Measurements from ENCODE around the gene EPB41L5.
"Not testable (repeated sequence)": the region's sequence is repeated elsewhere in the genome, so short reads cannot be mapped to it uniquely, and the experiment has no call there.

The EPB41L5 gene

GRCh38 chr2:120032297-120032696 lies 19.4 kb downstream of the EPB41L5 start:
- no peak for FAIRE-seq

DNA sequence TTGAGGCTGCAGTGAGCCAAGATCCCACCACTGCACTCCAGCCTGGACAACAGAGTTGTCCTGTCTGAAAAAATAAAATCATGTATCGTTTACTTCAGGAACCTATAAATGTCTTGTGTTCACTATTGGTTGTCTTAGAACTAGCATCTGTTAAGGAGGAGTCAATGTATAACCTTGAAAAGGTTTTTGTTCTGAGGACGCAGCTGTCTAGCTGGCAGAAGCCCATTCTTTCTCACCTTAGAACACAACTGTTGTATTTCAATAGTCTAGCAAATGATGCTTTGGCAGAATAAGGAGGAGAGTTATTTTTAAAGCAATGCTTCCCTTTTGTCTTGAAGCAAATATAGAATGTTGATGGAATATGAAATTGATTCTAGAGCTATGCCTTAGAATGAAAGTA lies 21.1 kb downstream of the EPB41L5 start:
- no peak for FAIRE-seq

DNA sequence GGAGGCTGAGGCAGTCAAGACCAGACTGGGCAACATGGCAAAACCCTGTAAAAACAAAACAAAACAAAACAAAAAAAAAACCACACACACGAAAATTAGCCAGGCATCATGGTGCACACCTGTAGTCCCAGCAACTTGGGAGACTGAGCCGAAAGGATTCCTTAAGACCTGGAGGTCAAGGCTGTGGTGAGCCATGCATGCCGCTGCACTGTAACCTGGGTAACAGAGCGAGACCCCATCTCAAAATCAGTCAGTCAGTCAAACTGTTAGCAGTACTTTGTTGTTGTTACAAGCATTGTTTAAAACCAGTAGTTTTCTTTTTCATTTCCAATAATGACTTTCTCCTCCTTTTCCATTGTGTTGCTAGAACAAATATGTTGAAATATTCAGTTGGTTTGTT lies 21.7 kb downstream of the EPB41L5 start:
- FAIRE-seq = no peak

GRCh38 chr2:120036145-120036544 lies 23.3 kb downstream of the EPB41L5 start:
- FAIRE-seq = no peak

DNA sequence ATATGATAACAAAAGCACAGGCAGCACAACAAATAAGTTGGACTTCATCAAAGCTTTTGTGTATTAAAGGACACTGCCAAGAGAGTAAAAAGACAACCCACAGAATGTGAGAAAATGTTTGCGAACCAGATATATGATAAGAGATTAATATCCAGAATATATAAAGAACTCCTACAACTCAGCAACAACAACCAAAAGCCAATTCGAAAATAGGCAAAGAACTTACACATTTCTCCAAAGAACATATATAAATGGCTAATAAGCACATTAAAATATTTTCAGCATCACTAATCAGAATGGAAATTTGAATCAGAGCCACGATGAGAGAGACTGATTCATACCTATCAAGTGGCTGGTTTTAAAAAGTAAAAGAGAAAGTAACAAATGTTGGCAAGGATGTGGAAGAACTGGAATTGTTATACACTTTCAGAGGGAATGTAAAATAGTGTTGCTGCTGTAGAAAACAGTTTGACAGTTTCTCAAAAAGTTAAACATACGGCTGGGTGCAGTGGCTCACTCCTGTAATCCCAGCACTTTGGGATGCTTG lies 25.2 kb downstream of the EPB41L5 start:
- FAIRE-seq = no peak

GRCh38 chr2:120042359-120042758 lies 29.5 kb downstream of the EPB41L5 start:
- FAIRE-seq = no peak

DNA sequence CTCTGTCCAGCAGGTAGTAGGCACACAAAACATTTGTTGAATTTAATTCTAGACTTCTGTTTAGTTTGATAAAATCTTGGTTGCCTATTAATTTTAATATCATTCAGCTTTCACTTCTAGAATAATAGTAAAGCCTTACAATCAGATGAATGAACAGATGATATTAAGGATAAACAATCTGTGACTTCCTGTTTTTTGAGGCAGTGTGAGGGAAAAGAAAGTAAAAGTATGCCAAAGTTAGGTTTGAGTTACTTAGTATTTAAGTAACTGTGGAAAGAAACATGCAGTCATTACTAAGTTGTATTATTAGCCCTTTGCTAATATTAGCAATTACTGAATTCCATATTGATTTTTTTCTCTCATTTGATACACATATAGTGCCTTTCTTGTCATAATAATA lies 31.5 kb downstream of the EPB41L5 start:
- FAIRE-seq = no peak

DNA sequence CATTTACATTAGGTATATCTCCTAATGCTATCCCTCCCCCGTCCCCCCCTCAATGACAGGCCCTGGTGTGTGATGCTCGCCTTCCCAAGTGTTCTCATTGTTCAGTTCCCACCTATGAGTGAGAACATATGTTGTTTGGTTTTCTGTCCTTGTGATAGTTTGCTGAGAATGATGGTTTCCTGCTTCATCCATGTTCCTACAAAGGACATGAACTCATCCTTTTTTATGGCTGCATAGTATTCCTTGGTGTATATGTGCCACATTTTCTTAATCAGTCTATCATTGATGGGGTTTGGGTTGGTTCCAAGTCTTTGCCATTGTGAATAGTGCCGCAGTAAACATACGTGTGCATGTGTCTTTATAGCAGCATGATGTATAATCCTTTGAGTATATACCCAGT lies 32.9 kb downstream of the EPB41L5 start:
- FAIRE-seq = not testable (repeated sequence)

GRCh38 chr2:120046252-120046651 lies 33.4 kb downstream of the EPB41L5 start:
- FAIRE-seq = not testable (repeated sequence)

- FAIRE-seq = no peak
Observed at GRCh38 chr2:120052597-120052996, 39.7 kb downstream of the EPB41L5 start.

DNA sequence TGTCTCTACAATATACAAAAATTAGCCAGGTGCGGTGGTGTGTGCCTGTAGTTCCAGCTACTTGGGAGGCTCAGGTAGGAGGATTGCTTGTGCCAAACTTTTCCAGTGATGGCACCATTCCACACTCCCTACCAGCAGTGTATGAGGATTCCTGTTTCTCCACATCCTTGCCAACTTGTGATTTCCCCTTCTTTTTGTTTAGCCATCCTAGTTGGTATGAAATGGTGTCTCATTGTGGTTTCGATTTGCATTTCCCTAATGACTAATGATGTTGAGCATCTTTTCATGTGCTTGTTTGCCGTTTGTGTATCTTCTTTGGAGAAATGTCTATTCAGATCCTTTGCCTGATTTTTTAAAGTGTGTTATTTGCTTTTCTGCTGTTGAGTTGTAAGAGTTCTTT lies 41.0 kb downstream of the EPB41L5 start:
- no peak for FAIRE-seq

DNA sequence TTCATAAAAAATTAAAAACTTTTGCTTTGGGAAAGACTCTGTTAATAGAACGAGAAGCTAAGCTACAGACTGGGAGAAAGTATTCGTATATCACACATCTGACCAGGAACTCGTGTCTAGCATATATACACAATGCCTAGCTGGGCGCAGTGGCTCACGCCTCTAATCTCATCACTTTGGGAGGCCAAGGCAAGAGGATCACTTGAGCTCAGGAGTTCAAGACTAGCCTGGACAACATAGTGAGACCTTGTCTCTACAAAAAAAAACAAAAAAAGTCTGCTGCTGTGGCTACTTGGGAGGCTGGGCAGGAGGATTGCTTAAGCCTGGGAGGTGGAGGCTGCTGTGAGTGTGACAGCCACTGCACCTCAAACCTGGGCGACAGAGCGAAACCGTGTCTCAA lies 46.6 kb downstream of the EPB41L5 start:
- FAIRE-seq = no peak

DNA sequence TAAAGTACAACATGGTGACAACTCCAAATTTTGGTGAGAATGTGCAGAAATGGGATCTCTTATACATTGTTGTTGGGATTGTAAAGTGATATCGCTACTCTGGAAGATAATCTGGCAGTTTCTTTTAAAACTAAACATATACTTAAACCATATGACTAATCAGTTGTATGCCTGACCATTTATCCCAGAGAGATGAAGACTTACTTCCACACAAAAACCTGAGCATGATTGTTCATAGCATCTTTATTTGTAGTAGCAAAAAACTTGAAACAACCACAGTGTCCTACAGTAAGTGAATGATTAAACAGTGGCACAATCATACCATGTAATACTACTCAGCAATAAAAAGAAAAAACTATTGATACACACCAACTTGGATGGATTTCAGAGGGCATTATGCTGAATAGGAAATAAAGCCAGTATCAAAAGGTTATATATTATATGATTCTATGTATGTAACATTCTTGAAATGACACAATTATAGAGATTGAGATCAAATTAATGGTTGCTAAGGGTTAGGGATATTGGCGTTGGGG lies 47.3 kb downstream of the EPB41L5 start:
- FAIRE-seq = no peak

DNA sequence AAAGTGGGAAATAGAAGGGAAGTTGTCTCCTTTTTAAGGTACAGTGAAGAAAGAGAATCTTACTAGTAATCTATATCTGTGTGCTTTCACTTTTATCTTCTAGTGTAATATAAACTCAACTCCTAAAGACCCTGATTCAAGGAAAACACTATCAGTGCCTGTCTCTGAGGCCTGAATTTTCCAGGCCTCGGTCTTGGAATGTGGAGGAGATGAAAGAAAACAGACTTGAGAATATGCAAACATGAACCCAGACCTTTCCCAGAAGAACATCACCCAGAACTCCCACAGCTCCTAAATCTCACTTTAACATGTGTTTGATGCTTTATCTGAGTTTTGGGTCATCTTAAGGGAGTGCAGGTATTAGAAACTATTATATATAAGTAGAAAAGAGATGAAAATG lies 51.8 kb downstream of the EPB41L5 start:
- FAIRE-seq = no peak

- no peak for FAIRE-seq
Observed at GRCh38 chr2:120066800-120067547, 54.1 kb downstream of the EPB41L5 start.

- not testable (repeated sequence) for FAIRE-seq
Observed at GRCh38 chr2:120068040-120068658, 55.3 kb downstream of the EPB41L5 start.

DNA sequence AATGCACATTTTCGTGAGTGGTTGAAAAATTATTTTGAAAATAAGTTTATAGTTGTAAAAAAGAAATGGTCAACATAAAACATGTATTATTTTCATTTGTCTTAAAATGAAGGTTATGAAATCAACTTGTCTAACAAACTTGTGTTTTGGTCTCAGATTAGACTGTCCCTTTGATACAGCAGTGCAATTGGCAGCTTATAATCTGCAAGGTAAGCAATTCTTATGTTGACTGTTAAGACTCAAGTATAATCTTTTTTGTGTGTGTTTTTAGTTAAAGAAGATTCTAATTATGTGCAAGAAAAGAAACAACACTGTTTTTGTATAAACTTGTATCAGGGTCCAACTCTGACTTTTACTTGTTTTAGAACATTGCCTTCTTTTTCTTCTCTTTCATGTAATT lies 62.7 kb downstream of the EPB41L5 start:
- peak; percentile 9 for FAIRE-seq

- FAIRE-seq = no peak
Observed at GRCh38 chr2:120077896-120078295, 65.0 kb downstream of the EPB41L5 start.

DNA sequence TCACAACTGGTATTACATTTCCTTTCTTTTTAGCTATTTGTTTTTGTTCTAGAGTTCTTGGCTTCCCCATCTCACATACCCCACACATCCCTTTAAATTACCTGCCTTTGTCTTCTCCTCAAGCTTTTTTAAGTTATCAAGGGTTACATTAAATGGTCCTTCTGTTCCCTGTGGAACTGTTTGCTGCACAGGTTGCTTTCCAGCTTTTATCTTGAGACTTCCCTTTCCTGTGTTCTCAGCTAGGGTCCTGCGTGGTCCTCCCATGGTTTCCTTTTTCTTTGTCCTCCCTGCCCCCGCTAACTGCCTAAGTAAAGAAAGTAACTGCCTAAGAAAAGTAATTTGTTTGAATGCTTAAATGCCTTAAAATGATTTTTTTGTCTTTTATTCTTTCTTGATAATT lies 66.8 kb downstream of the EPB41L5 start:
- no peak for FAIRE-seq

DNA sequence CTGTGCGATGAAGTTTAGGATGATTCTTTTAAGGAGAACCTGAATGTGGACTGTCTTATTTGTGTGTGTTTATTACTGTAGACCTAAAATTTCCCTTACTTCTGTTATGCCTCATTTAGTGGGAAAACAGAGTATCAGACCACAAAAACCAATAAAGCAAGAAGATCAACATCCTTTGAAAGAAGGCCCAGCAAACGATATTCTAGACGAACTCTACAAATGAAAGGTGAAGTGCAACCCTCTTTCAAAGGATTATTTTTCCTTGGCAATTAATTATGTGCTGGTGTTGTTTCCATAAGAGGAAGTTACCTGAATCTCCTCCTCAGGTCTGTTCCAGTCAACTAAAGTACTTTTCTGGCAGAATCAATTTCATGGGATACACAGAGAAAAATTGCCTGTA lies 78.6 kb downstream of the EPB41L5 start:
- no peak for FAIRE-seq

- FAIRE-seq = no peak
Observed at GRCh38 chr2:120094795-120095194, 81.9 kb downstream of the EPB41L5 start.

GRCh38 chr2:120100627-120101026 lies 87.8 kb downstream of the EPB41L5 start:
- FAIRE-seq = no peak

- no peak for FAIRE-seq
Observed at GRCh38 chr2:120103723-120104467, 91.0 kb downstream of the EPB41L5 start.
